DMS53 (cell line): ENCODE measurements around the gene NEK4.
A peak's percentile ranks its signal among the peaks of the same experiment; 100 is the strongest.
"Not testable (repeated sequence)": the region's sequence is repeated elsewhere in the genome, so short reads cannot be mapped to it uniquely, and the experiment has no call there.

ENCODE experiments used
- DNase-seq: peaks from one replicate; lab custom pipeline; 2025; lab: John Stamatoyannopoulos, UW

Gene NEK4

DNA sequence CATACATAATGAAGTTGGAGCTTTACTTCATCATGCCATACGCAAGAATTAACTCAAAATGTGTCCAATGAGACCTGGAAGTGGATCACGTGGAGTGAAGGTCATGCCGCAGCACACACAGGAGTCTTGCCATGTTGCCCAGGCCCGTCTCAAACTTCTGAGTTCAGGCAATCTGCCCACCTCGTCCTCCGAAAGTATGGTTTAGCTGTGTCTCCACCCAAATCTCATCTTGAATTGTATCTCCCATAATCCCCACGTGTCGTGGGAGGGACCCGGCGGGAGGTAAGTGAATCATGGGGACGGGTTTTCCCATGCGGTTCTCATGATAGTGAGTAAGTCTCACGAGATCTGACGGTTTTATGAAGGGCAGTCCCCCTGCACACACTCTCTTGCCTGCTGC lies 39.1 kb downstream of the NEK4 start:
- no peak for DNase-seq

GRCh38 chr3:52730681-52731080 lies 40.1 kb downstream of the NEK4 start:
- no peak for DNase-seq

- DNase-seq, result not testable (repeated sequence)
Measured at GRCh38 chr3:52728753-52729152, 42.0 kb downstream of the NEK4 start.

DNA sequence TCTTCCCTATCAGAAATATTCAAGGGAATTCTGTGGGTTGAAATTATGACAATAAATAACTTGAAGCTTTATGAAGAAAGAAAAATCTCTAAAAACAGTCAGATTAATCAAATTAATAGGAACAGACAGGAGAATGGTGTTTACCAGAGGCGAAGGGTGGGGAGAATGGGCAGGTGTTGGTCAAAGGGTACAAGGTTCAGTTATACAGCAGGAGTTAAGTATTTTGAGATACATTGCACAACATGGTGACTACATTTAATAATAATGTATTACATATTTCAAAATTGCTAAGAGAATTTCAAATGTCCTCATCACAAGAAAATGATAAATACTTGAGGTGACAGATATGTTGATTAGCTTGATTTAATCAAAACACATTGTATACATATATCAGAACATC lies 46.2 kb downstream of the NEK4 start:
- no peak for DNase-seq

DNA sequence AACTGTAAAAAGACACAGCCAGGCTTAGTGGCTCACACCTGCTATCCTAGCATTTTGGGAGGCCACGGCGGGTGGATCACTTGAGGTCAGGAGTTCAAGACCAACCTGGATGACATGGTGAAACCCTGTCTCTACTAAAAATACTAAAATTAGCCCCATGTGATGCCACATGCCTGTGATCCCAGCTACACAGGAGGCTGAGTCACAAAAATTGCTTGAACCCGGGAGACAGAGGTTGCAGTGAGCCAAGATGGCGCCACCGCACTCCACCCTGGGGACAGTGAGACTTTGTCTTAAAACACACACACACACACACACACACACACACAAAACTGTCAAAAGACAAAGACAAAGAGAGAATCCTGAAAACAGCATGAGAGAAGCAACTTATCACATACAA lies 46.8 kb downstream of the NEK4 start:
- no peak for DNase-seq

DNA sequence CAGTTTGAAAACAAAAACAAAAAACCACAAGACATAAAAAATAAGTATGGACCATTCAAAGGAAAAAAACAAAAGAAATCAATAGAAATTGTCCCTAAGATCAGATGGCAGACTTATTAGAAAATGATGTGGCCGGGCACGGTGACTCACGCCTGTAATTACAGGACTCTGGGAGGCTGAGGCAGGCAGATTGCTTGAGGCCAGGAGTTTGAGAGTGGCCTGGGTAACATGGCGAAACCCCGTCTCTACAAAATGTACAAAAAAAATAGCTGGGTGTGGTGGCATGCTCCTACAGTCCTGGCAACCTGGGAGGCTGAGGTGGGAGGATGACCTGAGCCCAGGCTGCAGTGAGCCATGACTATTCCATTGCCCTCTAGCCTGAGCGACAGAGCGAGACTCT lies 48.2 kb downstream of the NEK4 start:
- DNase-seq, result no peak

- DNase-seq, result no peak
Measured at GRCh38 chr3:52721730-52722008, 49.1 kb downstream of the NEK4 start.

DNA sequence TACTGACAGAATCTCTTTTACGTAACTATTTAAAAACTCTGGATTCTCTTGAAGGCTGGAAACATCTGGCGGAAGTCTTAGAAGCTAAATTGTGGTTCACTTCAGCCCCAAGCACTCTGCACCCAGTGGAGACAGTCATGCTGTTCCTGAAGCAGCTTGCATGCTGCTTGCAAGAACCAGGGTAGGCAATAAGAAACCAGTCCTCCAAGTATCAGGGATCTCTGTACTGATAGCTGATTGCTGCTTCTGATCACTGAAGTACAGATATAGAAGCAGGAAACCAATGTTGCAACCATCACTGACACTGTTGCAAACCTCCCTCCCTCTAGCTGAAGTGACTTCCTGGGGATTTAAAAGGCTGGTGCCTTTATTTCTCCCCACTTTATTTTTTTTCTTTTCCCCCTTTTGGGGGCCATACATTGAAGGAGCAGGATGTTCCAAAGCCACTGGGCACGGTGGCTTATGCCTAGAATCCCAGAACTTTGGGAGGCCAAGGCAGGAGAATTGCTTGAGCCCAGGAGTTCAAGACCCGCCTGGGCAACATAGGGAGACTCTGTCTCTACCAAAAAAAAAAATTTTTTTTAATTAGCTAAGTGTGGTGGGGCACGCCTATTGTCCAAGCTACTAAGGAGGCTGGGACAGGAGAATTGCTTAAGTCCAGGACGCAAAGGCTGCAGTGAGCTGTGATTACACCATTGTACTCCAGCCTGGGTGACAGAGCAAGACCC lies 49.6 kb downstream of the NEK4 start:
- DNase-seq, result no peak

DNA sequence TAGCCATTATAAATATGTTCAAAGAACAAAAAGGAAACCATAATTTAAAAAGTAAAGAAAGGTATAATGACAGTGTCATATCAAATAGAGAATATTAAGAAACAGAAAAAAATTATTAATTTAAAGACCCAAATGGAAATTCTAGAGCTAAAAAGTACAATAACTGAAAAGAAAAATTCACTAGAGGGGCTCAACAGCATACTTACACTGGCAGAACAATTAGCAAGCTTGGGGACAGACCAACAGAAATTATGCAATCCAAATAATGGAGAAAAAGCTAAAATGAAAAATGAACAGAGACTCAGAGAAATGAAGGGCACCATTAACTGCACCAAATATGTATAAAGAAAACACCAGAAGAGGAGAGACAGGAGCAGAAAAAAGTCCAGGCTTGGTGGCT lies 51.1 kb downstream of the NEK4 start:
- DNase-seq, result no peak

- no peak for DNase-seq
Measured at GRCh38 chr3:52715714-52716305, 54.9 kb downstream of the NEK4 start.

DNA sequence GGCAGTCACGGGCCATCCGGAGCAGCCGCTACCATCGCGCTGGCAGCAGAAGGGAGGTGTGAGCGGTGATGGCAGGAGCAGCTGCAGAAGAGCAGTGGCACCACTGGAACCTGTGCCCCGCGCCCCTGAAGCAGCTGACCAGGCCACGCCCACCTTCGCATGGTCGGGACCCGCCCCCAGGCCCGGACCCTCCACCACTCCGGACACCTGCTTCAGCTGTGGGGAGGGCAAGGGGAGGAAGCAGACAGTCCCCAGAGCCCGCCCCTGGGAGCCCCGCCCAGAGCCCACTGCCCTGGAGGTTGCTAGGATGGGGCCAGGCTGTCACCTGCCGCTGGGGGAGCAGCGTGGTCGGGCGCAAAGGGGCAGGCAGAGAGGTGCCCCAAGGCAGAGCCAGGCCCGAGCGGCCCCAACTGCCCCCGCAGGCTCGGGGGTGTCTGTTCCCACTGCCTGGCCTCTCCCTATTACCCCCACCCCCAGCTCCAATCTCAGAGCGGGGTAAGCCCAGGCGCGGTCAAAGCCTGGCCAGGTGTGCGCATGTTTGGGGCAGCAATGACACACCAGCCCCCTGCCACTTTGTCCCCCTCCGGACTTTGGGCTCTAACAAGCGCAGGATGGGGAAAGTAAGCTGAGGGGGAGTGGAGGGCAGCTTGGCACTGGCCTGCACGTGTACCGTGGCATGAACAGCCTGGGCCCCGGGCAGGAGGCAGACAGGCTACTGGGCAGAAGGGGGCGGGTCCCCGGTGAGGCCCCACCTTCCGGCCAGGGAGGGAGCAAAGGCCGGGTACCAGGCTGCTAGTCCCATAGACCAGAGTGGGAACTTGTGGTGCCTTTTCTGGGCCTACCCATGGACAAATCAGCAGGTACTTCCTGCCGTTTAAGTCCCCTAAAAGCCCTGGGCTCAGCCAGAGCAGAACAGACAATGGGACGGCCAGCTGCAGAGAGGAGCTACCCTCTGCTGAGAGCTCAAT lies 56.1 kb downstream of the NEK4 start:
- DNase-seq, result no peak

DNA sequence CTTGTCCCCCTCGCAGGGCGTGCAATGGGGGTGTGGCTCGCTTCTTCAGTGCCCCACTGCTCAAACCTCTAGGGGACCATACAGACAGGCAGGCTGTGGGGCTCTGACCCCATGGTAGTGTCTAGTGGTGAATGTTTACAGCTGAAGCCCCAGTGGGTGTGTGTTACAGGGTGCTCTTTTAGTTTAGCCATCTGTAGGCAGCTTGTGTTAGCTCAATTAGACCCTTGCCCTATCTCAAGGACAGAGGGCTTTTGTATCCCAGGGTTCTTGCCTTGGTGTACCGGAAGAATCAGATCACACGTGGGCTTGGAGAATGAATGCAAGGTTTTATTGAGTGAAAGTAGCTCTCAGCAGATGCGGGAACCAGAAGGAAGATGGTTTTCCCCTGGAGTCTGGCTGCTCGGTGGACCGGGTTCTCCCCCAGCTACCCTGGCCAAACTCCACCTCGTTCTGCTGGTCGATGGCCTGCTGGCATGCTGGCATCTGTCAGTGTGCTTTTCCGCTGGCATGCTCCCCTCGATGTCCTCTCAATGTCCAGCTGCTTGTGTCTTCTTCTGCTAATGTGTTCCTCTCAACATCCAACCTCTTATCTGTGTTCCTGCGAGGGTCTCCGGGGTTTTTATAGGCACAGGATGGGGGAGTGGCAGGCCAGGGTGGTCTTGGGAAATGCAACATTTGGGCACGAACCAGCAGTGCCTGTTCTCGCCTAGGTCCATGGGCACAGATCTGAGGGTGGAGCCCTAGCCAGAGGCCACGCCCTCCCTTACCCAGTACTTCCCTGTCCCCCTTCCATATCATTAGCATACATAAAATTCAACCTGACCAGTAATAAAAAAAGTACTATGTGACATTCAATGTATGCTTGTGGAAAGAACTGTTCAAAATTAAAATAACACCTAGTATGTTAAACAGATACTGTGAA lies 58.2 kb downstream of the NEK4 start:
- DNase-seq, result no peak

DNA sequence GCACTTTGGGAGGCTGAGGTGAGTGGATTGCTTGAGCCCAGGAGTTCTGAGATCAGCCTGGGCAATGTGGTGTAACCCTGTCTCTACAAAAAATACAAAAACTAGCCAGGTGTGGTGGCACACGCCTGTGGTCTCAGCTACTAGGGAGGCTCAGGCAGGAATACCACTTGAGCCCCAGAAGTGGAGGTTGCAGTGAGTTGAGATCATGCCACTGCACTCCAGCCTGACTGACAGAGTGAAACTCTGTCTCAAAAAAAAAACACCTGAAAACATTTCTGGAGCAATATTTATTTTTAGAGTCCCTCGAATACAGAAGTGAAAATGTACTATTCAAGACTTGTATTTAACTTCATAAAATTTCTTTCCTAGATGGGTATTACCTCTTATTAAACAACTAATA lies 60.2 kb downstream of the NEK4 start:
- no peak for DNase-seq

DNA sequence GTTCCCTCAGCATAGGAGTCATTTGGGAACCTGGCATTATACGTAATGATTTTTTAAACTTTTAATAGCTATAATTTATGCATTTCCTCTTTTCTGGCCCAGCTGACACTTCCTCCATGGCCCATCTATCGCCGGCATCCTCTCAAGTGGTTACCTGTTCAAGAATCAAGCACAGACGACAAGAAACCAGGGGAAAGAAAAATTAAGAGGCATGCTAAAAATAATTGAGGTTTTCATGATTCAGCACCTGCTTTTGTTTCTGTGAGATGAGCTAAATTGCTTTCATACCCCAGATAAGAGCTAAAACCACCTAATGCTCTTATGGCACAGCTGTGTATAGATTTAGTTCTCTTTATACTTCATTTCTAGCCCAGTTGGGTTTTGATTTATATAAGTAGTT lies 63.2 kb downstream of the NEK4 start:
- DNase-seq, result no peak

GRCh38 chr3:52705688-52706686 lies 64.8 kb downstream of the NEK4 start, which contains the start of the genes GLT8D1 and SPCS1:
TSS of gene GLT8D1 (minus strand) at chr3:52705791. CDS start at chr3:52700460, 5,331 bp downstream.
TSS of gene SPCS1 (plus strand) at chr3:52706106. CDS start at chr3:52706247, 141 bp downstream.
- peak; percentile 83 for DNase-seq

DNA sequence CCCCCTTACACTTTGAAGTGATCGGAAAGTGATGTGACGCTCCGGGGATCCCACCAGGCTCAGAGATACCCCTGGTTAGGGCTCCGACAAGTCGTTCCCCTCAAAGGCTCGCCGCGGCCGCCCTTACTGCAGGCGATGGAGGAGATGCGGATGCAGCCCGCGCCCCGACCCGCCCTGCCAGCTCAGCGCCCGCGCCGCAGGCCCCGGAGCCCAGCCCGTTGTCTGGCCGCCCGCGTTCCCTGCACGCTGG lies 65.4 kb downstream of the NEK4 start:
- DNase-seq, result no peak

- peak; percentile 45 for DNase-seq
Measured at GRCh38 chr3:52704611-52705437, 65.9 kb downstream of the NEK4 start.

DNA sequence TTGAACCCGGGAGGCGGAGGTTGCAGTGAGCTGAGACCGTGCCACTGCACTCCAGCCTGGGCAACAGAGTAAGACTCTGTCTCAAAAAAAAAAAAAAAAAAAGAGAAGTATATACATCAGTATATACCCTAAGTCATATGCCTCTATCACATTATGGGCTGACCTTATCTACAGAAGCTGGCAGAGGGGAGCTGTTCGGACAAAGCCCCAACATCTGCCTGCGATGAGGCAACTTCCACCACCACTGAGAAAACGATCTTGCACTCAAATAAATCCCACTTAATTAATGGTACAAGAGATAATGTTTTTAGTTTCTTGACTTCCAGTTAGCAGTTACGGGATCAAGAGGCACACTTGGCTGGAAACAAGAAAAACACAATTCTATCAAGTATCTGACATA lies 67.4 kb downstream of the NEK4 start:
- DNase-seq, result no peak

DNA sequence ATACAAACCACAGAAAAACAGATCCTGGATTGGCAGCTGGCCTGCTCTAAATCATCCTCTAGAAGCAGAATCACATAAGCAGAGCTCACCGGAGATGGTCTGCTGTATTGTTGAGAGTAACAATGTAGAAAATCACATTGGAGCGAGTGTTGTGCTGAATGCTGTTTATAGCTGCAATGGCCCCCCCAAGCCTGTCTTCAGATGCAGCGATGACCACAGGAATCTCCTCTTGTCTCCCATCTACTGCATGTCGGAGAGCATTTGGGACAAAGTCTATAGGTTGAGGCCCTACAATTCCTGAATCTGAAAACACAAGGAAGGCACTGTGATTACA lies 73.1 kb downstream of the NEK4 start:
- DNase-seq, result no peak
